PC-9 (cell line): ENCODE data around the gene FAF1. TPM values are rescaled to one million over a fixed set of nuclear protein-coding genes. Genes with fewer than 3 reads are reported as not detected.

Source experiments
- BruUV-seq: library from RNA; stranded (reverse); fragments of 400-500 nt; replicated peaks from 2 replicates; lab custom pipeline; 2021; lab: Mats Ljungman, UMichigan
- CTCF ChIA-PET: fragments of 300-600 bp; sonication (Branson Sonifier 250); formaldehyde crosslinking; loops from one replicate; lab custom pipeline; 2022; ENCODE audit warnings: antibody characterized with exemption; lab: Charles Lee
- POLR2A ChIA-PET: fragments of 300-600 bp; sonication (Branson Sonifier 250); formaldehyde crosslinking; loops from one replicate; lab custom pipeline; 2022; ENCODE audit warnings: antibody characterized with exemption; ENCODE audit not compliant: unreplicated experiment; lab: Charles Lee
- DNase-seq, 2 experiments: peaks; one replicate each; pipeline versions ENCODE4 v3.0.0 to v3.0.0-alpha.2; 2015 to 2022; ENCODE audit warnings: mixed read lengths in 1 of 2
- H2AFZ ChIP-seq: fragments of 200-600 bp; sonication (generic); 2 replicates; pipeline ENCODE4 v1.8.1; 2017; ENCODE audit warnings: antibody characterized with exemption
- H3F3A ChIP-seq: fragments of 200-600 bp; sonication (generic); 2 replicates; pipeline ENCODE4 v1.8.1; 2017; ENCODE audit warnings: antibody characterized with exemption, mild to moderate bottlenecking, low read depth; ENCODE audit not compliant: insufficient read depth
- H3K27ac ChIP-seq: fragments of 200-600 bp; sonication (generic); 2 replicates; pipeline ENCODE4 v1.6.1; 2016; ENCODE audit warnings: mixed run types
- H3K27me3 ChIP-seq: fragments of 200-600 bp; sonication (generic); 2 replicates; pipeline ENCODE4 v1.6.1; 2016; ENCODE audit warnings: low read depth, mixed run types; ENCODE audit not compliant: insufficient read depth
- H3K36me3 ChIP-seq: fragments of 200-600 bp; sonication (generic); 2 replicates; pipeline ENCODE4 v1.6.1; 2016; ENCODE audit warnings: low read depth, mixed run types
- H3K4me1 ChIP-seq: fragments of 200-600 bp; sonication (generic); replicated peaks from 2 replicates; pipeline ENCODE4 v1.6.1; 2016; ENCODE audit warnings: mixed run types; ENCODE audit not compliant: insufficient read depth
- H3K4me2 ChIP-seq: fragments of 200-600 bp; sonication (generic); 2 replicates; pipeline ENCODE4 v1.6.1; 2017; ENCODE audit warnings: mixed run types
- H3K4me3 ChIP-seq: fragments of 200-600 bp; sonication (generic); 2 replicates; pipeline ENCODE4 v1.6.1; 2016; ENCODE audit warnings: mixed run types
- H3K79me2 ChIP-seq: fragments of 200-600 bp; sonication (generic); 2 replicates; pipeline ENCODE4 v1.6.1; 2017; ENCODE audit warnings: low read depth, mixed run types
- H3K9me2 ChIP-seq: fragments of 200-600 bp; sonication (generic); 2 replicates; pipeline ENCODE4 v1.8.1; 2017; ENCODE audit warnings: mild to moderate bottlenecking; ENCODE audit not compliant: insufficient read depth
- H3K9me3 ChIP-seq: fragments of 200-600 bp; sonication (generic); 2 replicates; pipeline ENCODE4 v1.8.1; 2016; ENCODE audit warnings: low read depth; ENCODE audit not compliant: insufficient read depth
- H4K20me1 ChIP-seq: fragments of 200-600 bp; sonication (generic); 2 replicates; pipeline ENCODE4 v1.8.1; 2017; ENCODE audit not compliant: insufficient read depth
- CTCF ChIP-seq: fragments of 200-600 bp; sonication (generic); conservative IDR thresholded peaks from 2 replicates; pipeline ENCODE4 v1.6.1; 2017; ENCODE audit warnings: mixed run types, antibody characterized with exemption, mild to moderate bottlenecking, moderate library complexity
- EZH2 ChIP-seq: fragments of 200-600 bp; sonication (generic); IDR thresholded peaks from 2 replicates; pipeline ENCODE4 v1.8.0; 2017; ENCODE audit warnings: antibody characterized with exemption, low read depth
- intact Hi-C: fragments of 100-400 bp; cut with micrococcal nuclease; formaldehyde crosslinking; loops from one replicate; pipeline ENCODE4 v1.10.0; 2022; ENCODE audit not compliant: unreplicated experiment
- total RNA-seq: library from RNA; stranded (reverse); gene quantifications from 2 replicates; pipeline ENCODE4 v1.2.3, GENCODE V29; 2021

FAF1 gene
- total RNA-seq, 1 experiment from 2014 or later: 105 TPM

- no peaks in the 10 kb centered on the region; the same call in 1 of the 2 replicates for H4K20me1 ChIP-seq
- peaks cover 6% of the 10 kb centered on the region; the same call in 1 of the 2 replicates for H3K36me3 ChIP-seq
- ChIA-PET CTCF (no interaction called here), POLR2A (no interaction called here)
- BruUV-seq: no TSS peak
- no peak for DNase-seq
- TF ChIP-seq EZH2: no peak
- TF ChIP-seq CTCF: no peak
- no peaks in the 10 kb centered on the region for H3K27me3 ChIP-seq
- H3K4me2 ChIP-seq: no peak overlapping the region
- H3K4me1 ChIP-seq: no peaks in the 10 kb centered on the region
- no peak overlapping the region for H2AFZ ChIP-seq
- H3K27ac ChIP-seq: no peak overlapping the region
- no peaks in the 10 kb centered on the region for H3K9me2 ChIP-seq
- intact Hi-C loops: no loop called here
- no peaks in the 10 kb centered on the region for H3F3A ChIP-seq
- H3K79me2 ChIP-seq: no peaks in the 10 kb centered on the region
- no peaks in the 10 kb centered on the region for H3K9me3 ChIP-seq
- no peak overlapping the region for H3K4me3 ChIP-seq
Measured at GRCh38 chr1:50564417-50564816, 395.6 kb downstream of the FAF1 start.

- no peaks in the 10 kb centered on the region; the same call in 1 of the 2 replicates for H4K20me1 ChIP-seq
- POLR2A ChIA-PET: no interaction called here
- H3K4me2 ChIP-seq: no peak overlapping the region
- no peaks in the 10 kb centered on the region for H3K79me2 ChIP-seq
- no peak overlapping the region for H3K27ac ChIP-seq
- H3K9me2 ChIP-seq: no peaks in the 10 kb centered on the region
- CTCF ChIA-PET: no interaction called here
- no TSS peak for BruUV-seq
- no peaks in the 10 kb centered on the region for H3K27me3 ChIP-seq
- DNase-seq: no peak
- intact Hi-C loops: no loop called here
- H3K36me3 ChIP-seq: peaks cover 6% of the 10 kb centered on the region; the same call in 1 of the 2 replicates
- H3F3A ChIP-seq: 0 out of 2 replicates have a peak, but pooled peaks cover 4% of the 10 kb centered on the region
- H3K9me3 ChIP-seq: no peaks in the 10 kb centered on the region
- no peak overlapping the region for H2AFZ ChIP-seq
- no peaks in the 10 kb centered on the region for H3K4me1 ChIP-seq
- H3K4me3 ChIP-seq: no peak overlapping the region
- TF ChIP-seq CTCF (no peak), EZH2 (no peak)
Measured at GRCh38 chr1:50562106-50562505, 398.0 kb downstream of the FAF1 start.

- no peak overlapping the region for H3K4me3 ChIP-seq
- intact Hi-C loops: no loop called here
- H3K27ac ChIP-seq: no peak overlapping the region
- no peaks in the 10 kb centered on the region for H3K79me2 ChIP-seq
- CTCF ChIA-PET: no interaction called here
- no peaks in the 10 kb centered on the region; the same call in 1 of the 2 replicates for H4K20me1 ChIP-seq
- H3K9me3 ChIP-seq: no peaks in the 10 kb centered on the region
- no peaks in the 10 kb centered on the region for H3K9me2 ChIP-seq
- H3K4me2 ChIP-seq: no peak overlapping the region
- 0 out of 2 replicates have a peak, but pooled peaks cover 4% of the 10 kb centered on the region for H3F3A ChIP-seq
- no peak for DNase-seq
- H3K36me3 ChIP-seq: peaks cover 4% of the 10 kb centered on the region; the same call in 1 of the 2 replicates
- H2AFZ ChIP-seq: no peak overlapping the region
- H3K4me1 ChIP-seq: no peaks in the 10 kb centered on the region
- BruUV-seq: no TSS peak
- TF ChIP-seq EZH2 (no peak), CTCF (no peak)
- POLR2A ChIA-PET: no interaction called here
- no peaks in the 10 kb centered on the region for H3K27me3 ChIP-seq
Measured at GRCh38 chr1:50559421-50559820, 400.6 kb downstream of the FAF1 start.
